B cell (primary cell): ENCODE results near the gene MEF2B. TPM values are rescaled to one million over a fixed set of nuclear protein-coding genes. Genes with fewer than 3 reads are reported as not detected.

Experiments used
- ATAC-seq: fragments of 200-7000 bp; cut with Tn5 transposase; one replicate; pipeline ENCODE4 v1.10.0; 2021; ENCODE audit warnings: low read depth, mild to moderate bottlenecking, moderate number of reproducible peaks, moderate library complexity
- CTCF ChIA-PET: fragments of 350-600 bp; sonication (Branson Sonifier 250); formaldehyde crosslinking; loops from one replicate; lab custom pipeline; 2021; ENCODE audit warnings: antibody characterized with exemption, inconsistent platforms; lab: Charles Lee
- POLR2A ChIA-PET: fragments of 350-600 bp; sonication (Branson Sonifier 250); formaldehyde crosslinking; loops from one replicate; lab custom pipeline; 2021; ENCODE audit warnings: antibody characterized with exemption; lab: Charles Lee
- DNase-seq: peaks from one replicate; pipeline ENCODE4 v3.0.0; 2013
- H2AFZ ChIP-seq: 2 replicates; pipeline ENCODE4 v1.6.1; 2012; ENCODE audit warnings: mild to moderate bottlenecking, low read depth, low read length; ENCODE audit not compliant: insufficient read depth, poor library complexity, severe bottlenecking
- H3K27ac ChIP-seq, 2 donors: 1 replicate in 1 of 2; 2 replicates in 1 of 2; pipeline ENCODE4 v1.5.1; 2012 to 2013; ENCODE audit warnings: low read length in 2 of 2, mild to moderate bottlenecking in 2 of 2, moderate library complexity in 1 of 2
- H3K27me3 ChIP-seq, 4 experiments: fragments of 200-600 bp in 1 of 4; sonication (generic) in 1 of 4; replicated peaks in 1 of 4; 1 replicate in 2 of 4; 2 replicates in 2 of 4; pipeline versions ENCODE4 v1.6.1 to v1.7.0; 2013 to 2016; ENCODE audit warnings: low read length in 3 of 4, mild to moderate bottlenecking in 2 of 4, mixed read lengths in 1 of 4, moderate library complexity in 1 of 4; ENCODE audit not compliant: insufficient read depth in 4 of 4, control insufficient read depth in 3 of 4; ENCODE audit errors: control extremely low read depth in 1 of 4
- H3K36me3 ChIP-seq, 2 experiments: replicated peaks in 1 of 2; 1 replicate in 1 of 2; 2 replicates in 1 of 2; pipeline versions ENCODE4 v1.6.1 to v1.7.1; 2013; ENCODE audit warnings: low read length in 1 of 2; ENCODE audit not compliant: insufficient read depth in 2 of 2, control insufficient read depth in 1 of 2; ENCODE audit errors: control extremely low read depth in 1 of 2, extremely low read depth in 1 of 2
- H3K4me1 ChIP-seq, 2 donors: fragments of 200-600 bp in 1 of 2; sonication (generic) in 1 of 2; 1 replicate in 1 of 2; 2 replicates in 1 of 2; pipeline versions ENCODE4 v1.5.1 to v1.6.1; 2013 to 2017; ENCODE audit warnings: low read length in 2 of 2; ENCODE audit not compliant: control insufficient read depth in 2 of 2, insufficient read depth in 2 of 2
- H3K4me2 ChIP-seq: replicated peaks from 2 replicates; pipeline ENCODE3; 2012; ENCODE audit warnings: mild to moderate bottlenecking, low read depth, low read length; ENCODE audit not compliant: poor library complexity, severe bottlenecking
- H3K4me3 ChIP-seq, 5 experiments: fragments of 200-600 bp in 1 of 5; sonication (generic) in 1 of 5; 1 replicate in 3 of 5; 2 replicates in 2 of 5; pipeline versions ENCODE4 v1.5.1 to v1.7.0; 2011 to 2016; ENCODE audit warnings: low read length in 4 of 5, mild to moderate bottlenecking in 4 of 5, low read depth in 2 of 5, control low read depth in 1 of 5, moderate library complexity in 1 of 5; ENCODE audit not compliant: insufficient read depth in 1 of 5; ENCODE audit errors: control extremely low read depth in 1 of 5, extremely low read depth in 1 of 5
- H3K79me2 ChIP-seq: fragments of 200-600 bp; sonication (generic); one replicate; pipeline ENCODE4 v1.6.0; 2016; ENCODE audit warnings: low read length; ENCODE audit not compliant: control insufficient read depth, insufficient read depth
- H3K9ac ChIP-seq: fragments of 200-600 bp; sonication (generic); 2 replicates; pipeline ENCODE4 v1.6.1; 2017; ENCODE audit warnings: mild to moderate bottlenecking, low read length, moderate library complexity
- H3K9me3 ChIP-seq, 3 donors: one replicate each; pipeline versions ENCODE4 v1.6.1 to v1.7.1; 2013; ENCODE audit warnings: low read length in 2 of 3; ENCODE audit not compliant: control insufficient read depth in 2 of 3, insufficient read depth in 1 of 3; ENCODE audit errors: control extremely low read depth in 1 of 3
- H4K20me1 ChIP-seq: 2 replicates; pipeline ENCODE4 v1.6.0; 2012; ENCODE audit warnings: mild to moderate bottlenecking, low read length; ENCODE audit not compliant: insufficient read depth, control insufficient read depth, poor library complexity, severe bottlenecking
- H3K27ac Mint-ChIP-seq: one replicate; pipeline ENCODE4 v1.8.0; 2021; ENCODE audit warnings: mixed read lengths
- H3K27me3 Mint-ChIP-seq: one replicate; pipeline ENCODE4 v1.8.0; 2021; ENCODE audit warnings: mixed read lengths
- H3K4me1 Mint-ChIP-seq: one replicate; pipeline ENCODE4 v1.8.0; 2021; ENCODE audit warnings: mixed read lengths
- H3K4me3 Mint-ChIP-seq: one replicate; pipeline ENCODE4 v1.8.0; 2021; ENCODE audit warnings: mixed read lengths
- H3K9me3 Mint-ChIP-seq: one replicate; pipeline ENCODE4 v1.8.0; 2022; ENCODE audit warnings: mixed read lengths; ENCODE audit not compliant: insufficient read depth
- CTCF ChIP-seq: fragments of 200-600 bp; IDR thresholded peaks from one replicate; pipeline ENCODE4 v1.8.0; 2022; ENCODE audit warnings: antibody characterized with exemption, mild to moderate bottlenecking
- EZH2 ChIP-seq: IDR thresholded peaks from 2 replicates; pipeline ENCODE4 v1.6.1; 2012; ENCODE audit warnings: borderline replicate concordance, low read depth, mild to moderate bottlenecking, moderate library complexity, low read length; ENCODE audit not compliant: insufficient read depth, poor library complexity, severe bottlenecking
- WGBS: methylation state at CpG from one replicate; pipeline ENCODE4 v1.1.5; 2013; ENCODE audit warnings: missing lambda C conversion rate; ENCODE audit not compliant: insufficient coverage; 5-methylcytosine and 5-hydroxymethylcytosine counted together
- intact Hi-C: fragments of 100-400 bp; cut with micrococcal nuclease; formaldehyde crosslinking; loops from one replicate; pipeline ENCODE4 v1.10.0; 2022
- polyA plus RNA-seq: library from polyadenylated mRNA; depleted of rRNA; stranded (reverse); fragments of >200 nt; gene quantifications from 2 replicates; pipeline ENCODE4 v1.2.3, GENCODE V29; 2012
- total RNA-seq, 2 donors: library from RNA; stranded (reverse); fragments of 120-200 nt in 1 of 2; gene quantifications; 1 replicate in 1 of 2; 2 replicates in 1 of 2; pipeline versions ENCODE4 v1.2.3 to v1.2.4, GENCODE V29; 2013 to 2022

The MEF2B gene
- total and polyA plus RNA-seq, 2 donors (not counting 1 experiment from before 2014, with no cell fraction given): 4.6 to 5.5 TPM

GRCh38 chr19:19201697-19202630 is 31.9 kb upstream of the MEF2B start:
- peak overlapping the region; percentile 91 for H3K27ac Mint-ChIP-seq
- H3K4me3 Mint-ChIP-seq: peak overlapping the region; percentile 92
- Histone ChIP-seq H3K36me3 (peaks cover 2 to 24% of the 10 kb centered on the region in 2 experiments), H3K27ac (peak overlapping the region in 1 of 2 donors; percentile 85), H3K9me3 (peaks cover 0 to 3% (median 0%) of the 10 kb centered on the region in 3 donors), H4K20me1 (no peaks in the 10 kb centered on the region), H2AFZ (peak overlapping the region; percentile 82), H3K27me3 (peaks cover 0 to 11% (median 2%) of the 10 kb centered on the region in 4 experiments), H3K79me2 (peaks cover 17% of the 10 kb centered on the region), H3K9ac (peak overlapping the region; percentile 82), H3K4me3 (peak overlapping the region in 4 of 5 experiments; percentile 71 to 91 (median 82)), H3K4me1 (peaks cover 12 to 21% of the 10 kb centered on the region in 2 donors), H3K4me2 (peak overlapping the region; percentile 83)
- ChIA-PET CTCF (interaction anchor here (0.8 to 1.5 kb wide), 3 partner anchors 10 to 61 kb away, joined by 3 to 5 read pairs (median 3); partner anchors contain the start of genes BORCS8 and RFXANK), POLR2A (interaction anchor here (0.6 to 2.7 kb wide), 2 partner anchors 9 to 923 kb away, joined by 14 read pairs; partner anchors contain the start of genes BORCS8 and RFXANK)
- H3K27me3 Mint-ChIP-seq: peaks cover 3% of the 10 kb centered on the region
- H3K4me1 Mint-ChIP-seq: peaks cover 20% of the 10 kb centered on the region
- DNase-seq (no peak), ATAC-seq (no peak)
- WGBS: 77% methylated on average over 12 of the region's 19 CpGs
- intact Hi-C loops: no loop called here
- TF ChIP-seq CTCF: no peak
- TF ChIP-seq EZH2: no peak
- no peaks in the 10 kb centered on the region for H3K9me3 Mint-ChIP-seq
